ENCODE results near the gene CUX1. TPM values are rescaled to one million over a fixed set of nuclear protein-coding genes. Genes with fewer than 3 reads are reported as not detected.

CUX1 gene
- total RNA-seq, 4 donors from 2014 or later, result 93.8 to 156 (median 112) TPM

- H3K4me3 ChIP-seq (replicated peaks in 1 of 3), result no peak overlapping the region
- WGBS, 2 donors, result 85 to 86% methylated on average over 17 of the region's 17 CpGs
Measured at GRCh38 chr7:101838837-101839483, 21.5 kb downstream of the CUX1 start.

GRCh38 chr7:101841328-101841727 is 23.9 kb downstream of the CUX1 start:
- Histone ChIP-seq H3K36me3 (no peaks in the 10 kb centered on the region), H3K27me3 (no peaks in the 10 kb centered on the region), H3K4me3 (replicated peaks in 1 of 3) (no peak overlapping the region), H3K9me3 (no peaks in the 10 kb centered on the region), H3K27ac (no peak overlapping the region), H3K4me1 (peaks cover 10 to 15% of the 10 kb centered on the region in 2 donors)
- no peak for TF ChIP-seq POLR2A (IDR thresholded peaks at IDR 0.05)
- no peak for TF ChIP-seq CTCF (IDR thresholded peaks at IDR 0.05)
- 66 to 77% methylated on average over 3 of the region's 3 CpGs for WGBS, 2 donors
- intact Hi-C loops (cut with DNase I), result no loop called here
- DNase-seq, result no peak

More at GRCh38 chr7:101838837-101839483, 21.5 kb downstream of the CUX1 start:
- no peak for DNase-seq
- H3K27me3 ChIP-seq, result no peaks in the 10 kb centered on the region
- no peak overlapping the region for H3K27ac ChIP-seq
- intact Hi-C loops (cut with DNase I), result no loop called here
- H3K9me3 ChIP-seq, result no peaks in the 10 kb centered on the region
- H3K4me1 ChIP-seq, result peaks cover 9% of the 10 kb centered on the region in 2 donors
- no peaks in the 10 kb centered on the region for H3K36me3 ChIP-seq
- TF ChIP-seq POLR2A (IDR thresholded peaks at IDR 0.05) (no peak), CTCF (IDR thresholded peaks at IDR 0.05) (no peak)

GRCh38 chr7:101843293-101844271 is 26.2 kb downstream of the CUX1 start:
- peaks cover 15 to 19% of the 10 kb centered on the region in 2 donors for H3K4me1 ChIP-seq
- WGBS, 2 donors, result 62 to 73% methylated on average over 13 of the region's 13 CpGs
- no peak for TF ChIP-seq CTCF (IDR thresholded peaks at IDR 0.05)
- TF ChIP-seq POLR2A (IDR thresholded peaks at IDR 0.05), result no peak
- no peak overlapping the region for H3K4me3 ChIP-seq (replicated peaks in 1 of 3)
- H3K27ac ChIP-seq, result no peak overlapping the region
- no peaks in the 10 kb centered on the region for H3K36me3 ChIP-seq
- no peaks in the 10 kb centered on the region for H3K27me3 ChIP-seq
- intact Hi-C loops (cut with DNase I), result no loop called here
- no peaks in the 10 kb centered on the region for H3K9me3 ChIP-seq
- no peak for DNase-seq

- no peak overlapping the region for H3K27ac ChIP-seq
- 93 to 94% methylated on average over 2 of the region's 2 CpGs for WGBS, 2 donors
- no peaks in the 10 kb centered on the region for H3K27me3 ChIP-seq
- H3K4me1 ChIP-seq, result peaks cover 18 to 19% of the 10 kb centered on the region in 2 donors
- H3K4me3 ChIP-seq (replicated peaks in 1 of 3), result no peak overlapping the region
- no peaks in the 10 kb centered on the region for H3K9me3 ChIP-seq
- no peak for TF ChIP-seq POLR2A (IDR thresholded peaks at IDR 0.05)
- TF ChIP-seq CTCF (IDR thresholded peaks at IDR 0.05), result no peak
- intact Hi-C loops (cut with DNase I), result no loop called here
- no peak for DNase-seq
- no peaks in the 10 kb centered on the region for H3K36me3 ChIP-seq
Measured at GRCh38 chr7:101845974-101846373, 28.5 kb downstream of the CUX1 start.
